CD8-positive, alpha-beta memory T cell (primary cell): ENCODE results near the gene OR10A6. TPM values are rescaled to one million over a fixed set of nuclear protein-coding genes. Genes with fewer than 3 reads are reported as not detected.

Experiments used
- CTCF ChIA-PET: fragments of 350-600 bp; sonication (Branson Sonifier 250); formaldehyde crosslinking; loops from one replicate; lab custom pipeline; 2021; ENCODE audit warnings: antibody characterized with exemption; lab: Charles Lee
- POLR2A ChIA-PET: fragments of 350-600 bp; sonication (Branson Sonifier 250); formaldehyde crosslinking; loops from one replicate; lab custom pipeline; 2021; ENCODE audit warnings: antibody characterized with exemption; lab: Charles Lee
- DNase-seq, 5 donors: peaks; one replicate each; pipeline versions ENCODE4 v3.0.0 to v3.0.0-alpha.2; 2020 to 2022; ENCODE audit warnings: mixed read lengths in 1 of 5
- H3K27ac ChIP-seq: one replicate; pipeline ENCODE4 v1.7.0; 2013; ENCODE audit warnings: low read depth, mild to moderate bottlenecking, low read length, moderate library complexity
- H3K27me3 ChIP-seq: 2 replicates; pipeline ENCODE4 v1.7.0; 2013; ENCODE audit warnings: low read length, mild to moderate bottlenecking; ENCODE audit not compliant: insufficient read depth, poor library complexity, severe bottlenecking
- H3K36me3 ChIP-seq: 2 replicates; pipeline ENCODE4 v1.7.0; 2013; ENCODE audit warnings: mild to moderate bottlenecking, low read length, moderate library complexity; ENCODE audit not compliant: insufficient read depth
- H3K4me1 ChIP-seq: 2 replicates; pipeline ENCODE4 v1.7.0; 2013; ENCODE audit warnings: mild to moderate bottlenecking, low read length, moderate library complexity; ENCODE audit not compliant: insufficient read depth
- H3K4me3 ChIP-seq: 2 replicates; pipeline ENCODE4 v1.7.0; 2013; ENCODE audit warnings: mild to moderate bottlenecking, low read length
- H3K9me3 ChIP-seq: 2 replicates; pipeline ENCODE4 v1.7.0; 2013; ENCODE audit warnings: mild to moderate bottlenecking, low read length
- H3K27ac Mint-ChIP-seq, 8 donors: one replicate each; pipeline ENCODE4 v1.8.0; 2020 to 2021; ENCODE audit warnings: mixed read lengths in 8 of 8, mild to moderate bottlenecking in 6 of 8, inconsistent platforms in 3 of 8, moderate library complexity in 3 of 8
- H3K27me3 Mint-ChIP-seq, 2 donors: one replicate each; pipeline ENCODE4 v1.8.0; 2020 to 2021; ENCODE audit warnings: mixed read lengths in 2 of 2, mild to moderate bottlenecking in 1 of 2, moderate library complexity in 1 of 2
- H3K36me3 Mint-ChIP-seq, 3 donors: one replicate each; pipeline ENCODE4 v1.8.0; 2020 to 2021; ENCODE audit warnings: mixed read lengths in 3 of 3, inconsistent platforms in 1 of 3, mild to moderate bottlenecking in 1 of 3
- H3K4me1 Mint-ChIP-seq, 3 donors: one replicate each; pipeline ENCODE4 v1.8.0; 2020 to 2021; ENCODE audit warnings: mixed read lengths in 3 of 3, inconsistent platforms in 1 of 3, mild to moderate bottlenecking in 1 of 3
- H3K4me3 Mint-ChIP-seq, 7 donors: one replicate each; pipeline ENCODE4 v1.8.0; 2020 to 2021; ENCODE audit warnings: mixed read lengths in 7 of 7, mild to moderate bottlenecking in 6 of 7, moderate library complexity in 4 of 7, inconsistent platforms in 2 of 7
- H3K9me3 Mint-ChIP-seq, 5 donors: one replicate each; pipeline ENCODE4 v1.8.0; 2020 to 2022; ENCODE audit warnings: mixed read lengths in 5 of 5, mild to moderate bottlenecking in 3 of 5, moderate library complexity in 2 of 5, inconsistent platforms in 1 of 5
- polyA plus RNA-seq: library from polyadenylated mRNA; unstranded; fragments of 300-500 nt; fragmentation: Illumina TruSeq; gene quantifications from one replicate; pipeline ENCODE4 v1.2.3, GENCODE V29; 2021
- total RNA-seq, 2 experiments: library from RNA; stranded (reverse); gene quantifications; one replicate each; pipeline ENCODE4 v1.2.3, GENCODE V29; 2021

OR10A6 gene
- total and polyA plus RNA-seq, 3 experiments from 2014 or later = not detected

DNA sequence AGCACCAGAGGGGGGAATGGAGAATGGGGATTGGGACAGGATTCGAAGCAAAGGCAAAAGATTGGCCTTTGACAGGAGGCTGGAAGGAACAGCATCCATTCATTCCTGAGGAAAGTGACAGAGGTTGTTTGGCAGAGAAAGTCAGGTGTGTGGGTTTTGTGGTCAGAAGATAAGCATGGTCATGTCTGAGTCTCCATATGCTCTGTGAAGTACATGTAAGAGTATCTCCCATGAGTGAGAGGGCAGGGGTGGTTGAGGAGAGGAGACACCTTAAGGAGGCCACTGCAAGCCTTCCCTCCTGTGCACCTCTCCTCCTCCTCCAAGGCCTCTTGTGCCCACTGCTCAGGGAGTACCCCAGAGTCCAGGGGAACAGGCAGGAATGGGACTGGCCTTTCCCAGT lies 36.0 kb upstream of the OR10A6 start:
- DNase-seq = no peak
- Histone ChIP-seq H3K4me1 (no peaks in the 10 kb centered on the region), H3K27me3 (no peaks in the 10 kb centered on the region), H3K9me3 (no peaks in the 10 kb centered on the region), H3K36me3 (no peaks in the 10 kb centered on the region), H3K27ac (no peak overlapping the region), H3K4me3 (no peak overlapping the region)
- peaks cover 7 to 25% of the 10 kb centered on the region in 2 donors for H3K27me3 Mint-ChIP-seq
- H3K4me1 Mint-ChIP-seq = no peaks in the 10 kb centered on the region
- POLR2A ChIA-PET = no interaction called here
- H3K36me3 Mint-ChIP-seq = no peaks in the 10 kb centered on the region
- H3K4me3 Mint-ChIP-seq = no peak overlapping the region
- CTCF ChIA-PET = no interaction called here
- H3K27ac Mint-ChIP-seq = no peak overlapping the region
- no peaks in the 10 kb centered on the region for H3K9me3 Mint-ChIP-seq

DNA sequence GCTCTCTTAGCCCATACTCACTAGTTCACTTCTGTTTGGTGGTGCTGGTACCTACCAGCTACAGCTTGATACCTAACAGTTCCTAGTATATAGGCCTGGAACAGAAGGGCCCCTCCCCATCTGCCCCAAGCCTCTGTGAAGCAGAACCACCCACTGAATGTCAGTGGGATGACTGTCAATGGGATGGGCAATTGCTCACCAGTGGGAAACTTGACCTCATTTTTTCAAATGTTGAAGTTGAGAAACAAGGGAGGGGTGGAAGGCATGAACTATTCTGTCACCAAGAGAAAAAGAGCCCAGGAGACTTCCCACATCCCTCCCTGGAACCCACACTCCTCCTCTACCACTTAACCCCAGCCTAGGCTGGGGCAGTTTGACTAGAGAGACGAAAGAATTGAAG lies 34.3 kb upstream of the OR10A6 start, which contains the start of gene NLRP10:
NLRP10 (minus strand) TSS at position 62 of the 400 bp plus-strand sequence. CDS start 1,952 bp downstream, outside the sequence.
- Mint-ChIP-seq H3K36me3 (no peaks in the 10 kb centered on the region), H3K27ac (no peak within 1 kb of the TSS), H3K4me1 (no peaks in the 10 kb centered on the region), H3K9me3 (peaks cover 0 to 1% (median 0%) of the 10 kb centered on the region in 5 donors), H3K27me3 (peaks cover 4 to 32% of the 10 kb centered on the region in 2 donors), H3K4me3 (no peak within 1 kb of the TSS)
- Histone ChIP-seq H3K36me3 (no peaks in the 10 kb centered on the region), H3K9me3 (no peaks in the 10 kb centered on the region), H3K4me3 (no peak within 1 kb of the TSS), H3K4me1 (no peaks in the 10 kb centered on the region), H3K27ac (no peak within 1 kb of the TSS), H3K27me3 (no peaks in the 10 kb centered on the region)
- DNase-seq = no peak
- ChIA-PET POLR2A (no interaction called here), CTCF (interaction anchor here (1.8 kb wide), 1 partner anchor 9 kb away, joined by 4 read pairs; no protein-coding TSS in a partner anchor)

DNA sequence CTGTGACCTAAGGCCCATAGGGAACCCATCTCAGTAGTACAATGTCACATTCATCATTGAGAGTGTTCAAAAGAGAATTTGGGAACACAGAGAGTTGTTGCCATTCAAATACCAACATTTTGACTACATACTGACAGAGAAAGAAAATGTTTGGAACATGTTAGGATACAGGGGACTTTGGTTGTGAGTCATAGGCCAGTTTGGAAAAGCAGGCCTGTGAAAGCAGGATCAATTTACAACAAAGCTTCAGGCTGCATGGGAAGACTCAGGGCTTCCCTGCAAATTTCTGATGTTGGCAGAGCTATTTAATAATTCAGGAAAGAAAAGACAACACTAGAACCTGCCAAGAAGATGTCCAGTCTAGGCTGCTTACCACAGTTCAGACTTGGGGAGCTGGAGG lies 33.8 kb upstream of the OR10A6 start:
- Mint-ChIP-seq H3K27ac (no peak overlapping the region), H3K9me3 (peaks cover 0 to 1% (median 0%) of the 10 kb centered on the region in 5 donors), H3K27me3 (peaks cover 4 to 33% of the 10 kb centered on the region in 2 donors), H3K4me1 (no peaks in the 10 kb centered on the region), H3K4me3 (no peak overlapping the region), H3K36me3 (no peaks in the 10 kb centered on the region)
- Histone ChIP-seq H3K27me3 (no peaks in the 10 kb centered on the region), H3K36me3 (no peaks in the 10 kb centered on the region), H3K9me3 (no peaks in the 10 kb centered on the region), H3K4me1 (no peaks in the 10 kb centered on the region), H3K27ac (no peak overlapping the region), H3K4me3 (no peak overlapping the region)
- POLR2A ChIA-PET = no interaction called here
- DNase-seq = no peak
- CTCF ChIA-PET = interaction anchor here (1.8 kb wide), 1 partner anchor 10 kb away, joined by 4 read pairs; no protein-coding TSS in a partner anchor

DNA sequence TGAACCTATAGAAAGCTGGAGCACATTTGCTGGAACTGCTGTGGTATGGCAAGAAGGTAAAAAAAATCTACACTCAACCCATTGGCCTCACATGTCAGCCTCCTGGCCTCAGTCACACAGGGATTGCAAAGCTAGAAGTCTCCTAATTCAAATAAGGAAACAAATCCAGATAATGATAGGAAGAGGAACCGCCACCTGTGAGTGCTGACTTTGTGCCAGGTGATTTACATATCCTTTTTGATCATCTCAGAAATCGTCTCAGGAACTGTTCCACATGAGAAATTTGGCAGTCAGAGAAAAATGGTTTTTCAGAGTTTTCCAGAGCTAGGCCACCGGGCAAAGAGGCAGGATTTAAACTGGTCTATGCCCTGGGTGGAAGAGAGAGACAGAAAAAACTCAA lies 33.2 kb upstream of the OR10A6 start:
- Histone ChIP-seq H3K36me3 (no peaks in the 10 kb centered on the region), H3K4me3 (no peak overlapping the region), H3K4me1 (no peaks in the 10 kb centered on the region), H3K27ac (no peak overlapping the region), H3K27me3 (no peaks in the 10 kb centered on the region), H3K9me3 (no peaks in the 10 kb centered on the region)
- Mint-ChIP-seq H3K4me3 (no peak overlapping the region), H3K36me3 (no peaks in the 10 kb centered on the region), H3K9me3 (peaks cover 0 to 1% (median 0%) of the 10 kb centered on the region in 5 donors), H3K4me1 (no peaks in the 10 kb centered on the region), H3K27me3 (peaks cover 4 to 39% of the 10 kb centered on the region in 2 donors), H3K27ac (no peak overlapping the region)
- no peak for DNase-seq
- ChIA-PET POLR2A (no interaction called here), CTCF (no interaction called here)

DNA sequence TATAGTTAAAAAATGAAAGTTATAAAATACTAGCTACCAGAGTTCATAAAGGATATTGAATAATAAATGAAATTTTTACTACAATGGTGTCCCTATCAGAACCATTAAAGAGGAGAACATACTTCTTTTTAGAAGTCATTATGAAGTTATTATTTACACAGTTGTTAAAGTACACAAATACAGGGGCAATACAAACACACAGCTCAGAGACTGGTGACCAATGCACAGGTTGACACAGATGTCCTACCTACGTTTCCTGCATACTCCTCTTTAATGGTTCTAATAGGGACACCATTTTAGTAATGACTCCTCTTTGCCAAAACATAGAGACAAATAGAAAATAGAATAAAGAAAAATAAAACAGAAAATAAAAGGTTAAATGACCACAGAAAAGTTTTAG lies 24.1 kb upstream of the OR10A6 start:
- Mint-ChIP-seq H3K27me3 (peaks cover 4 to 30% of the 10 kb centered on the region in 2 donors), H3K36me3 (no peaks in the 10 kb centered on the region), H3K9me3 (peaks cover 0 to 4% (median 0%) of the 10 kb centered on the region in 5 donors), H3K27ac (no peak overlapping the region), H3K4me1 (no peaks in the 10 kb centered on the region), H3K4me3 (no peak overlapping the region)
- POLR2A ChIA-PET = no interaction called here
- Histone ChIP-seq H3K27me3 (peaks cover 3% of the 10 kb centered on the region), H3K36me3 (no peaks in the 10 kb centered on the region), H3K9me3 (no peaks in the 10 kb centered on the region), H3K4me3 (no peak overlapping the region), H3K27ac (no peak overlapping the region), H3K4me1 (no peaks in the 10 kb centered on the region)
- CTCF ChIA-PET = no interaction called here
- no peak for DNase-seq

DNA sequence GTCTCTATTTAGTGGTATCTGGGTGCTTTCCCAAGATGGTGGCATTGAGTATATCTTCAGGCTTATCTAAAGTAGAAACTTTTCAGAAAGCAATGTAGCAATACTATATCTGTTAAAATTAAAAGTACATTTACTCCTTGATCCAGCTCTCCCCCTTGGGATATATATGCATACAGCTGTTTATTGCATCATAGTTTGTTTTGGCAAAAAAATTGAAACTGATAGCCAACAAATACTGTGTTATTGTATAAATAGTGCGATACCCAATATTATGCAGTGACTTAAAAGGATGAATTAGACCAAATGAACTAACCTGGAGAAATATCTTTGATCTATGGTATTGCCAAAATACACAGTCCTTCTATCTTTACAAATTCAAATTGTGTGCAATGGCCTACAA lies 18.9 kb upstream of the OR10A6 start:
- Histone ChIP-seq H3K27ac (no peak overlapping the region), H3K9me3 (no peaks in the 10 kb centered on the region), H3K4me1 (no peaks in the 10 kb centered on the region), H3K27me3 (peaks cover 3% of the 10 kb centered on the region), H3K4me3 (no peak overlapping the region), H3K36me3 (no peaks in the 10 kb centered on the region)
- DNase-seq = no peak
- no peaks in the 10 kb centered on the region for H3K36me3 Mint-ChIP-seq
- H3K4me3 Mint-ChIP-seq = no peak overlapping the region
- CTCF ChIA-PET = no interaction called here
- no peaks in the 10 kb centered on the region for H3K4me1 Mint-ChIP-seq
- POLR2A ChIA-PET = no interaction called here
- no peak overlapping the region for H3K27ac Mint-ChIP-seq
- peaks cover 4 to 29% of the 10 kb centered on the region in 2 donors for H3K27me3 Mint-ChIP-seq
- peaks cover 0 to 2% (median 0%) of the 10 kb centered on the region in 5 donors for H3K9me3 Mint-ChIP-seq

DNA sequence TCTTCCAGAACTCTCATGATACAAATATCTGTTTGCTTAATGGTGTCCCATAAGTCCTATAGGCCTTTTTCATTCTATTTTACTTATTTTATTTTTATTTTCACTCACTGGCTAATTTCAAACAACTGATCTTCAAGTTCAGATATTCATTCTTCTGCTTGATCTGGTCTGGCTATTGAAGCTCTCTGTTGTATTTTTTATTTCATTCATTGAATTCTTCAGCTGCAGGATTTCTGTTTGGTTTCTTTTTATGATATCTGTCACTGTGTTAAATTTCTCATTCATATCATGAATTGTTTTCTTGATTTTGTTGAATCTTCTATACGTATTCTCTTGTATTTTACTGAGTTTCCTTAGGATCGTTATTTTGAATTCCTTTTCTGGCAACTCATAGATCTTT lies 13.1 kb upstream of the OR10A6 start:
- peaks cover 17 to 22% (median 21%) of the 10 kb centered on the region in 5 donors for H3K9me3 Mint-ChIP-seq
- Histone ChIP-seq H3K36me3 (no peaks in the 10 kb centered on the region), H3K27ac (no peak overlapping the region), H3K4me1 (no peaks in the 10 kb centered on the region), H3K27me3 (no peaks in the 10 kb centered on the region), H3K9me3 (peaks cover 7% of the 10 kb centered on the region), H3K4me3 (no peak overlapping the region)
- no peaks in the 10 kb centered on the region for H3K4me1 Mint-ChIP-seq
- no peak overlapping the region for H3K4me3 Mint-ChIP-seq
- H3K36me3 Mint-ChIP-seq = no peaks in the 10 kb centered on the region
- ChIA-PET CTCF (no interaction called here), POLR2A (no interaction called here)
- H3K27ac Mint-ChIP-seq = no peak overlapping the region
- peaks cover 0 to 23% of the 10 kb centered on the region in 2 donors for H3K27me3 Mint-ChIP-seq
- no peak for DNase-seq

DNA sequence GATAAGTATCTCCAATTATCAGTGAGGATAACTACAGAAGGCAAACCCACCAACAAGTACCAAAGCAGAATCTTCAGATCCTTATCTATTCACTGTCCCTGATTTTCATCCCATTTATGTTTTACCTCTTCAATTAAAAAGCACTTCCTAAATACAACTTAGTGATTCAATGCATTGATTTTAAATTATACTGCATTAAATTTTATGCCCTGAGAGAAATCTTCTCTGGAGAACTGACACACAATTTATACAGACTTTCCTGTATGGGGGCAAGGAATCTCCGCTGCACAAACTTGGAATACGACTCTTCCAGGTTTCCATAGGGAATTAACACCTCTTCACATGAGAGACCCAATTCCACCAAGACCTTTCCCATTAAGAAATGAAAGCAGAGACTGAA lies 10.5 kb upstream of the OR10A6 start, which contains the start of gene OR10A3:
OR10A3 (minus strand) TSS at position 101 of the 400 bp plus-strand sequence. CDS start 2,188 bp downstream, outside the sequence.
- no peak within 1 kb of the TSS for H3K4me3 ChIP-seq
- Mint-ChIP-seq H3K36me3 (no peaks in the 10 kb centered on the region), H3K4me3 (no peak within 1 kb of the TSS), H3K27ac (peak within 1 kb of the TSS in 1 of 8 donors; percentile 18), H3K4me1 (no peaks in the 10 kb centered on the region), H3K27me3 (peaks cover 0 to 17% of the 10 kb centered on the region in 2 donors), H3K9me3 (peaks cover 17 to 22% (median 21%) of the 10 kb centered on the region in 5 donors)
- peaks cover 7% of the 10 kb centered on the region for H3K9me3 ChIP-seq
- no peaks in the 10 kb centered on the region for H3K4me1 ChIP-seq
- H3K27me3 ChIP-seq = no peaks in the 10 kb centered on the region
- DNase-seq = no peak
- POLR2A ChIA-PET = no interaction called here
- CTCF ChIA-PET = no interaction called here
- no peaks in the 10 kb centered on the region for H3K36me3 ChIP-seq
- H3K27ac ChIP-seq = no peak within 1 kb of the TSS
